ENCODE measurements around the gene SOS2.
A peak's percentile ranks its signal among the peaks of the same experiment; 100 is the strongest.
"Not testable (repeated sequence)": the region's sequence is repeated elsewhere in the genome, so short reads cannot be mapped to it uniquely, and the experiment has no call there.

The SOS2 gene

DNA sequence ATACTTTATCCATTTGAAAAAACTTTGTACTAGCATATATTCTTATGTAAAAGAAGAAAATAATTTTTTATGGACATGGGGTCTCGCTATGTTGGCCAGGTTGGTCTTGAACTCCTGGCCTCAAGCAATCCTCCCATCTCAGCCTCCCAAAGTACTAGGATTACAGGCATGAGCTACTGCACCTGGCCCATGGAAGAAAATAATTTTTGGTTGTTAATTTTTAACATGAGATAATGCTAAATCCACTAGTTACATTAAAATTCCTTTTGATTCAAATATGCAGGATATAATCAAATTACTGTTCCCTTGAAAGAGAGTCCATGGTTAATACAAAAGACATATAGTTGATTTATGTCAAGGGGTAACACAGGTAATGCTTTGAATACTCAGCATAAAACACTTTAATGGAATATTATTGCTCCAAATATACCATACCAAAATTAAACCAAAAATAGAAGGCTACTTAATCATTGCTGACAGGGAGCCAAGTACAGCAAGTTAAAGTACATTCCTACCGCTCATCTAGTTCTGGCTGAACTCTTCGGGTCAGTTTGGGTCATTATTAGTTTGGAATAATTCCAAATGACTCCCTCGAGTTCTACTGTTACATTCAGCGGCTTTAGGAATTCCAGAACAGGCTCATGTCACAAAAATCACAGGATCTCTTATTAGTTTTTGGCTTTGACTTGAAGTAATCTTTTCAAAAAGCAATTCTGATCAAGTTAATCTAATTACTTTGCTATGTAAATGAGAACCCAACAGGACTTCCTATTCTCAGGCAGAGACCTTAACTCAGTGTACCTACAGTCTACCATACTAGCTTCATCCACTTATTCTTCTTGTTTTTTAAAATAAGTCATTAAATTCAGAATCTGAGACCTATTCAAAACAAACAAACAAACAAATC is 6.1 kb downstream of the SOS2 start:
- peak; percentile 88 for DNase-seq

DNA sequence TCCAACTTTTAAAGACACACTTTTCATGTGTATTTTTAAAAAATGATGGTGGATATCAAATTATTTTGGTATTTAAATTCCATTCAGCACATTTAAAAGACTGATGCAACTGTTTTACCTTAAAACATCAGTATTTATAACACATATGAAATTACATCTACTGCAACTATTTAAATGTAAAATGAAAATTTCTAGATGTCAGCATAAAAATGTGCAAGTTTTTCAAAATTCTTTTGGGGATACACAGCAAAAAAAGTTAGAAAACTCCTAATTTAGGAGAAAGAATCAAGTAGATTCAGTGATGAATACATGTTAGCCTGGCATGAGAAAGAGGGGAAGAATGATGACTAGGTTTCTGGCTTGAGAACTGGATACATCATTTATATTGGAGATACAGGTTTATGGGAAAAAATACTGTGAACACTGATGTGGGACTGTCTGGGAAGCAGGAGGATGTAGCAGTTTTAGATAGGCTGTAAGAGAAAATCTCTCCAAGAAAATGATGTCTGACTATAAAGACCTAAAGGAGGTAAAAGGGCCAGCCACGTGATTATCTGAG is 9.2 kb downstream of the SOS2 start:
- DNase-seq, result peak; percentile 17

DNA sequence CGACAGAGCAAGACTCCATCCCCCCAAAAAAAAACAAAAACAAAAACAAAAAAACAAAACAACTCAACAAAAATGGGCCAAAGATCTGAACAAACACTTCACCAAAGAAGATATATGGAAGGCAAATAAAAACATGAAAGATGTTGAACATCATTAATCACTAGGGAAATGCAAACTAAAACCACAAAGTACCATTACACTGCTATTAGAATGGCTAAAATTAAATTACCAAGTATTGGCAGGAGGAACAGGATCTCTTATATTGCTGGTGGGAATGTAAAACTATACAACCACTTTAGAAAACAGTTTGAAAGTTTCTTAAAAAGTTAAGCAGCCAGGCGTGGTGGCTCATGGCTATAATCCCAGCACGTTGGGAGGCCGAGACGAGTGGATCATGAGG is 12.9 kb downstream of the SOS2 start:
- DNase-seq, result no peak

DNA sequence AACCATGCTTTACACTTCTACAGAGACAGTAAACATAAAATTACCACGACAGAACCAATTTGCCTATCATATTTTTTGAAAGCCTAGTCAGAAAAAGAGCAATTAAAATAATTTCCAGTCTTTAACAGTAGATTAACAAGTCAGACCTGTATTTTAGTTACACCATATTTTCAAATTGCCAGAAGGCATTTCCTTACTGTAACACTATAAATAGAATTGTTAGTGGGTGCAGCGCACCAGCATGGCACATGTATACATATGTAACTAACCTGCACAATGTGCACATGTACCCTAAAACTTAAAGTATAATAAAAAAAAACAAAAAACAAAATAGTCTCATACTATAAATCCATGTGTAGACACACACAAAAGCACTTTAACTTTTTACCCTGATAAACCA is 16.0 kb downstream of the SOS2 start:
- no peak for DNase-seq

DNA sequence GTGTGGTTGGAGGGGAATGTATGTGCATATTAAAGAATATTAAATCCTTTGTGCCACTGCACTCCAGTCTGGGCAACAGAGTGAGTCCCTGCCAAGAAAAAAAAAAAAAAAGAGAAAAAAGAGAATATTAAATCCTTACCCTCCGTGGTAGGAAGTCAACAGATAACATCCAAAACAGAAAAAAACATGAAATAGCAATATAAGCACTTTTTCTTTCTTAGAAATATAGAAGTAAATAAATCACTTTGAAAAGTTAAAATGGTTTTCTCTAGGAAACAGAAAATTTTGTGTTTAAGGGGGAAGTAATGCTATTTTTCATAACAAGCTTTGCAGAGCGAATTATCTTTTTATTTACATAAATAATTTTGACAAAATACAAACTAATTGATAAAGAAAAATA is 17.6 kb downstream of the SOS2 start:
- DNase-seq, result no peak

DNA sequence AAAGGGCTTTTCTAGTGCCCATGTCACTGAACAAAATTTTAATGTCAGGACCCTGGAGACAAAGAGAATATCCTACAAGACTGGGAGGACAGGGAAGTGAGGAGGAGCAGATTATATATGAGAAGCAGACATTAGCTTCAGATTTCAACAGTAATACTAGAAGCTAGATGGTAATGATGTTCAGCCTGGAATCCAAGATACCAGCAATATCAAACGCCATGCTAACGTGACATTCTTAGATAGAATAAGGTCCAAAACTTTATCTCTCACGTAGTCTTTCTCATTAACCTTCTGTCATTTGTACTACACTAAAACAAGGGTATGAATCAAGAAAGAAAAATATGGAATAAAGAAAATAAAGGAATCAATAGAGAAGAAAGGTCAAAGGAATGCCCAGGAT is 18.7 kb downstream of the SOS2 start:
- no peak for DNase-seq

- no peak for DNase-seq
Measured at GRCh38 chr14:50210074-50210473, 21.3 kb downstream of the SOS2 start.

GRCh38 chr14:50198499-50198898 is 32.9 kb downstream of the SOS2 start:
- DNase-seq, result no peak

DNA sequence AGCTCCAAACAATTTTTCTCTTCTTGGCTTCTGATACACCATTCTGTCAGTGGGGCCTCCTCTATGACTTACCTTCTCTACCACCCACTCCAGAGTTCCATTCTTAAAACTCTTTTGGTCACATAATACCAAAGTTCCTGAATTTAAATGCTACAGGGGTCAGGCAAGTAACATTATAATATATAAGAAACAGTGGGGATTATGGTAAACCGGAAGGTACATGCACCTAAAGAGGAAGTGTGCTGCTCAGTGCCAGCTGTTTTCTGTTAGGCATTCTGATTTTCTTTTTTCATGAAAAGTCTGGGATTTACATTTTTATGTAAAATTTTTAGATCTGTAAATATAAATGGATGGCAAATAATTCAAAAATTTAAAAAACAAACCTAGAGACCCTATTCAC is 39.9 kb downstream of the SOS2 start:
- DNase-seq, result no peak

GRCh38 chr14:50186107-50186506 is 45.3 kb downstream of the SOS2 start:
- DNase-seq, result no peak

DNA sequence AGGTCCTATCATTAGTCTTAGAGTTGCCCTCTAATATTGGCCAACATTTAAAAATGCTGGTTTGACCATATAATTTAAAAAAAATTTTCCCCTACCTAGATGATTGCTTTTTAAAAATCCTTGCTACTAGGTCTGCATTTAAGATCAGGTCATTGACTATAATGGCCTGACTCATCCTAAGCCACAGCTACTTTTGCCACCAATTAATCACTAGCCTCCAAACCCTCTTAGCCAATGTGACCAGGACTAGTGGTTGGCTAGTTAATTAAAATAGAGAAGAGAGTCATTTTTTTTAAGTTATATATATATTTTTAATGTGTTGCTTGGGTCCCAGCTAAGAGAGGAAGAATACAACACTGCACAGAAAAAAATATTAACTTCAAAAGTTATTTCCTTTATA is 57.5 kb downstream of the SOS2 start:
- DNase-seq, result peak; percentile 1

DNA sequence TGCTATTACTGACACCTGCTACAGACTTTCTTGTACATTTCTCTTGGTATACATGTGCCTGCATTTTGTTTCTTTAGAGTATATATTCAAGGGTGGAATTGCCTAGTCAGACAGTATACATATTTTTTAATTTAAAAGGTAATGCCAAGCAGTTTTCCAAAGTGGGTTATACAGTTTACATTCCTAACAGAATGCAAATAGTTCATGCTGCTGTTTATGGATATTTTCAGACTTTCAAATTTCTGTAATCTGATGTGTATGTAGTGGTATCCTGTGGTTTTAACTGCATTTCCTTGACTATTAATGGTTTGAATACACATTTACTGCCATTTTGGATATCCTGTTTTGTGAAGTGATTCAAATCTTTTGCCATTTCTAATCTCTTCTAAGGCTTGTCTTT is 59.5 kb downstream of the SOS2 start:
- DNase-seq, result no peak

- not testable (repeated sequence) for DNase-seq
Measured at GRCh38 chr14:50167381-50167780, 64.0 kb downstream of the SOS2 start.

DNA sequence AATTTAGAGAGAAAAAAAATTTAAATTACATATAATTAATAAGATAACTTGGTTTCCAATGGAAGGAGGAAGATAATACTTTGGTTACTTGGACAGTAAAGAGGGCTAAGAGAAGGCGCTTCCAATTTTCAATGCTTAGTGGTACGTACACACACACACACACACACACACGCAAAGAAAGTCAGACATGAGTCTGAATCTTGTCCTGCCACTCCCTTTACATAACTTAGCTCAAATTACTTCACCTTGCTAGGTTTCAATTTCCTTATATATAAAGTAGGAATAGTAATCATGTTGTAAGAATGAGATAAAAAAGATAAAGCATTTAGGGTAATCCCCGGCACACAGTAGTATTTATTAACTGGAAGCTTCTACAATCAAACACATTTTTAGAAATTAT is 75.3 kb downstream of the SOS2 start:
- DNase-seq, result no peak

- DNase-seq, result no peak
Measured at GRCh38 chr14:50148799-50149198, 82.6 kb downstream of the SOS2 start.

- peak; percentile 44 for DNase-seq
Measured at GRCh38 chr14:50139192-50139591, 92.2 kb downstream of the SOS2 start.

- no peak for DNase-seq
Measured at GRCh38 chr14:50127802-50128201, 103.6 kb downstream of the SOS2 start.

- no peak for DNase-seq
Measured at GRCh38 chr14:50123062-50123461, 108.3 kb downstream of the SOS2 start.

DNA sequence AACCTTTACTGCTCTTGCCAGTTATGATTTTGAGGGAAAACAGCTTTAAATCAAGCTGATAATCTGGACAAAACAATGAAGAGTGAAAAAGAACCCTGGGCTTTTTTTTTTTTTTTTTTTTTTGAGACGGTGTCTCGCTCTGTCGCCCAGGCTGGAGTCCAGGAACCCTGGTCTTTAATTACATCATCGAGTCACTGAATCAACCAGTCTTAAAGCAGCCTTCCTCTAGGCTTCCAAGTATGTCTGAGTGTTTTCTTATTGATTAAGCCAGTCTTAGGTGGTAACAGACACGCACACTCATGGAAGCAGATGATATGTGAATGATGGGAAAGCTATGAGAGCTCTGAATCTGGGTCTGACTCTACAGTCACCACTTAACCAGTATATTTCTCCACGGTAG is 109.1 kb downstream of the SOS2 start:
- DNase-seq, result no peak

DNA sequence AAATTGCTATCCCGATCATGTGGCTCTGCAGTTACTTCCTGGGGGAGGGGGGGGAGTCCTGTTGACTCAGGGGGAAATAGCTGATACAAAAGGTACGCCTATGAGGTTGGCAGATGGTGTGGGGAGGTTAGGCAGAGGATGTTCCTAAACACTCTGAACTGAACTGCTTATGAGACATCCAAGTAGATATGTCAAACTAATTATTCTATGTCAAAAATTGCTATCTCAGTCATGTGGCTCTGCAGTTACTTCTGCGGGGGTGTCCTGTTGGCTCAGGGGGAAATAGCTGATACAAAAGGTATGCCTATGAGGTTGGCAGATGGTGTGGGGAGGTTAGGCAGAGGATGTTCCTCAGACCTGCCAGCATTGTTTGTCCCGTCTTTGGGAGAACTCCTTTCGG is 109.9 kb downstream of the SOS2 start:
- no peak for DNase-seq

- no peak for DNase-seq
Measured at GRCh38 chr14:50117456-50117855, 113.9 kb downstream of the SOS2 start.

GRCh38 chr14:50116966-50117365 is 114.4 kb downstream of the SOS2 start:
- no peak for DNase-seq

- DNase-seq, result peak; percentile 92
Measured at GRCh38 chr14:50116181-50116956, 115.0 kb downstream of the SOS2 start, which contains the start of gene VCPKMT. TSS of gene VCPKMT (minus strand) at chr14:50116572. CDS start at chr14:50116552, 20 bp downstream.

Measured in fibroblast of skin of abdomen (primary cell).